Gastroesophageal sphincter (tissue), 3 donors: ENCODE measurements around the gene NBEA.

Source experiments
- CTCF ChIP-seq, 4 experiments: fragments of 200-600 bp in 2 of 4; fragments of 450-650 bp in 2 of 4; sonication (generic) in 1 of 4; IDR thresholded peaks; one replicate each; pipeline ENCODE4 v1.5.1; 2017 to 2019; ENCODE audit warnings: antibody characterized with exemption in 4 of 4, mild to moderate bottlenecking in 2 of 4, moderate library complexity in 2 of 4
- EP300 ChIP-seq: sonication (generic); formaldehyde crosslinking; IDR thresholded peaks from one replicate; pipeline ENCODE4 v1.6.1; 2017; ENCODE audit warnings: antibody characterized with exemption, mild to moderate bottlenecking
- POLR2AphosphoS5 ChIP-seq: sonication (generic); formaldehyde crosslinking; IDR thresholded peaks from one replicate; pipeline ENCODE4 v1.6.1; 2017; ENCODE audit warnings: antibody characterized with exemption

- TF ChIP-seq CTCF (IDR thresholded peaks at IDR 0.05) (no peak), EP300 (no peak), POLR2AphosphoS5 (peak; percentile 34)
Measured at GRCh38 chr13:35716186-35716585, 774.1 kb downstream of the NBEA start.
